HEK293 (cell line): Measurements from ENCODE around the gene TAS1R3.

Experiments used
- GLI2 ChIP-seq: fragments of 450-650 bp; formaldehyde crosslinking; IDR thresholded peaks from 2 replicates; pipeline ENCODE4; 2017; ENCODE audit warnings: missing biosample characterization, missing genetic modification characterization, low read depth, borderline replicate concordance
- GLIS1 ChIP-seq: fragments of 450-650 bp; formaldehyde crosslinking; IDR thresholded peaks from 2 replicates; pipeline ENCODE4 v1.5.1; 2016; ENCODE audit warnings: missing biosample characterization, missing genetic modification characterization
- KLF7 ChIP-seq: fragments of 450-650 bp; formaldehyde crosslinking; IDR thresholded peaks from 2 replicates; pipeline ENCODE4 v1.5.1; 2016; ENCODE audit warnings: missing biosample characterization, missing genetic modification characterization, borderline replicate concordance
- KLF9 ChIP-seq: fragments of 450-650 bp; formaldehyde crosslinking; IDR thresholded peaks from 2 replicates; pipeline ENCODE4 v1.5.1; 2016; ENCODE audit warnings: missing biosample characterization, missing genetic modification characterization, low read depth
- MYNN ChIP-seq: fragments of 450-650 bp; formaldehyde crosslinking; IDR thresholded peaks from 2 replicates; pipeline ENCODE4 v1.5.1; 2016; ENCODE audit warnings: missing biosample characterization, missing genetic modification characterization, borderline replicate concordance
- MZF1 ChIP-seq: fragments of 450-650 bp; formaldehyde crosslinking; IDR thresholded peaks from 2 replicates; pipeline ENCODE4 v1.5.1; 2017; ENCODE audit warnings: missing biosample characterization, missing genetic modification characterization, borderline replicate concordance
- PRDM1 ChIP-seq: fragments of 450-650 bp; formaldehyde crosslinking; IDR thresholded peaks from 2 replicates; pipeline ENCODE4; 2016; ENCODE audit warnings: missing biosample characterization, missing genetic modification characterization
- ZBTB21 ChIP-seq: fragments of 450-650 bp; formaldehyde crosslinking; IDR thresholded peaks from 2 replicates; pipeline ENCODE4 v1.5.1; 2017; ENCODE audit warnings: missing biosample characterization, missing genetic modification characterization
- ZFP41 ChIP-seq: fragments of 450-650 bp; formaldehyde crosslinking; IDR thresholded peaks from 2 replicates; pipeline ENCODE4 v1.5.1; 2016; ENCODE audit warnings: missing biosample characterization, missing genetic modification characterization, borderline replicate concordance
- ZFP69B ChIP-seq: fragments of 450-650 bp; formaldehyde crosslinking; IDR thresholded peaks from 2 replicates; pipeline ENCODE4 v1.5.1; 2016; ENCODE audit warnings: missing biosample characterization, missing genetic modification characterization
- ZNF10 ChIP-seq: fragments of 450-650 bp; formaldehyde crosslinking; IDR thresholded peaks from 2 replicates; pipeline ENCODE4 v1.5.1; 2017; ENCODE audit warnings: missing biosample characterization, missing genetic modification characterization
- ZNF112 ChIP-seq: fragments of 450-650 bp; formaldehyde crosslinking; IDR thresholded peaks from 2 replicates; pipeline ENCODE4 v1.5.0; 2017; ENCODE audit warnings: missing biosample characterization, missing genetic modification characterization
- ZNF146 ChIP-seq: fragments of 450-650 bp; formaldehyde crosslinking; IDR thresholded peaks from 2 replicates; pipeline ENCODE4 v1.5.1; 2016; ENCODE audit warnings: missing biosample characterization, missing genetic modification characterization
- ZNF202 ChIP-seq: fragments of 450-650 bp; formaldehyde crosslinking; IDR thresholded peaks from 2 replicates; pipeline ENCODE4 v1.5.1; 2016; ENCODE audit warnings: missing biosample characterization, missing genetic modification characterization, borderline replicate concordance
- ZNF214 ChIP-seq: fragments of 450-650 bp; formaldehyde crosslinking; IDR thresholded peaks from 2 replicates; pipeline ENCODE4 v1.5.1; 2017; ENCODE audit warnings: missing biosample characterization, mild to moderate bottlenecking, missing genetic modification characterization, borderline replicate concordance
- ZNF311 ChIP-seq: fragments of 450-650 bp; formaldehyde crosslinking; IDR thresholded peaks from 2 replicates; pipeline ENCODE4 v1.5.1; 2017; ENCODE audit warnings: missing biosample characterization, missing genetic modification characterization, borderline replicate concordance
- ZNF350 ChIP-seq: fragments of 450-650 bp; formaldehyde crosslinking; IDR thresholded peaks from 2 replicates; pipeline ENCODE4 v1.5.0; 2017; ENCODE audit warnings: missing biosample characterization, mild to moderate bottlenecking, missing genetic modification characterization
- ZNF530 ChIP-seq: fragments of 450-650 bp; formaldehyde crosslinking; IDR thresholded peaks from 2 replicates; pipeline ENCODE4 v1.5.1; 2016; ENCODE audit warnings: low read depth, missing biosample characterization, missing genetic modification characterization
- ZNF544 ChIP-seq: fragments of 450-650 bp; formaldehyde crosslinking; IDR thresholded peaks from 2 replicates; pipeline ENCODE4 v1.5.0; 2017; ENCODE audit warnings: missing biosample characterization, missing genetic modification characterization
- ZNF548 ChIP-seq: fragments of 450-650 bp; formaldehyde crosslinking; IDR thresholded peaks from 2 replicates; pipeline ENCODE4 v1.5.1; 2016; ENCODE audit warnings: missing biosample characterization, missing genetic modification characterization
- ZNF549 ChIP-seq: fragments of 450-650 bp; IDR thresholded peaks from 2 replicates; pipeline ENCODE4 v1.5.1; 2018; ENCODE audit warnings: missing biosample characterization, missing genetic modification characterization, mild to moderate bottlenecking, inconsistent platforms, moderate library complexity
- ZNF555 ChIP-seq: fragments of 450-650 bp; formaldehyde crosslinking; conservative IDR thresholded peaks from 2 replicates; pipeline ENCODE4 v1.5.1; 2017; ENCODE audit warnings: missing biosample characterization, mild to moderate bottlenecking, missing genetic modification characterization, inconsistent platforms
- ZNF571 ChIP-seq: fragments of 450-650 bp; formaldehyde crosslinking; IDR thresholded peaks from 2 replicates; pipeline ENCODE4 v1.5.0; 2017; ENCODE audit warnings: missing biosample characterization, missing genetic modification characterization
- ZNF600 ChIP-seq: fragments of 450-650 bp; formaldehyde crosslinking; IDR thresholded peaks from 2 replicates; pipeline ENCODE4 v1.5.1; 2016; ENCODE audit warnings: missing biosample characterization, missing genetic modification characterization
- ZNF701 ChIP-seq: fragments of 450-650 bp; formaldehyde crosslinking; IDR thresholded peaks from 2 replicates; pipeline ENCODE4 v1.5.1; 2016; ENCODE audit warnings: missing biosample characterization, missing genetic modification characterization
- ZNF768 ChIP-seq: fragments of 450-650 bp; formaldehyde crosslinking; IDR thresholded peaks from 2 replicates; pipeline ENCODE4 v1.5.1; 2018; ENCODE audit warnings: missing biosample characterization, mild to moderate bottlenecking, missing genetic modification characterization
- ZSCAN23 ChIP-seq: fragments of 450-650 bp; formaldehyde crosslinking; IDR thresholded peaks from 2 replicates; pipeline ENCODE4 v1.5.1; 2016; ENCODE audit warnings: missing biosample characterization, missing genetic modification characterization
- TF ChIP-seq, protein P1 (sequence below): fragments of 450-650 bp; formaldehyde crosslinking; IDR thresholded peaks from 2 replicates; pipeline ENCODE4 v1.5.1; 2016; ENCODE audit warnings: missing biosample characterization, missing genetic modification characterization
- TF ChIP-seq, protein P2 (sequence below): fragments of 450-650 bp; formaldehyde crosslinking; IDR thresholded peaks from 2 replicates; pipeline ENCODE4 v1.5.1; 2016; ENCODE audit warnings: missing biosample characterization, missing genetic modification characterization
- TF ChIP-seq, protein P3 (sequence below): fragments of 450-650 bp; IDR thresholded peaks from 2 replicates; pipeline ENCODE4 v1.5.1; 2018; ENCODE audit warnings: missing biosample characterization, mild to moderate bottlenecking, missing genetic modification characterization
- TF ChIP-seq, protein P4 (sequence below): fragments of 450-650 bp; formaldehyde crosslinking; IDR thresholded peaks from 2 replicates; pipeline ENCODE4 v1.5.1; 2016; ENCODE audit warnings: missing biosample characterization, missing genetic modification characterization
- TF ChIP-seq, protein P5 (sequence below): fragments of 450-650 bp; IDR thresholded peaks from 2 replicates; pipeline ENCODE4 v1.5.1; 2018; ENCODE audit warnings: missing biosample characterization, missing genetic modification characterization

TAS1R3 gene

DNA sequence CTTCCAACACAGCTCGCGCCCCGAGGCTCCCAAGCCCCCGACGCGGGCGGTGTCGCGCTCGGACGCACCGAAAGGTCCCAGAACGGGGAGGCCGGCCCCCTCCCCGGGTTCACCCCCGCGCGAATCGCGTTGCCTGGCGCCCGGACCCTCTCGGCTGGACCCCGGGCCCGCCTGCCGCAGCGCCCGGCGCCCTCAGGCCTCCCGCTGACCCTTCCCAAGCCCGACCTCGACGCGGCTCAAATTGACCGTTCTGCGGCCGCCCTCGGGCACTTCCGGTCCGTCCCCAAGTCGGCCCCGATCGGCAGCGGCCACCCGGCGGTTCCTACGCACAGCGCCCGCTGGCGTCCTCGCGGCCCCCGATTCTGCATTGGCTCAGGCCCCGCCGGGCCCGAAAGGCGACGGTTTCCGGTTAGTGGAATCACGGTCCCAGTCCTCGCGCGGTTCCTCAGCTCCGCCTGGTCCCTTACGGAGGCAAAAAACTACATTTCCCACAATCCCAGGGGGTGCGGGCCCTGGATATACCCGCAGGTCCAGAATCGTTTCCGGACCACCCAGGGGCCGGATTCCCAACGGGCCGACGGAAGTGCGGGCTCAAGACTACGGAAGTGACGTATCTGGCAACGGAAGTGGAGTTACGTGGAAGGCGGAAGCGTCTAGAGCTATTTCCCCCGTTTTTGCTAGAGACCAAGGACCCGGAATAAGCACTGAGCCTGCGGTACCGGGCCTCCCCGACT lies 44.0 kb downstream of the TAS1R3 start, which contains the start of gene AURKAIP1 (continued):
- TF ChIP-seq PRDM1 (tag by site-specific recombination) (no peak), ZNF571 (tag by site-specific recombination) (no peak), ZFP69B (tag by site-specific recombination) (peak; percentile 93), MYNN (tag by site-specific recombination) (peak; percentile 77), KLF7 (tag by site-specific recombination) (peak; percentile 71; the same call in 1 of the 2 replicates), ZNF214 (no peak), ZNF146 (tag by site-specific recombination) (peak; percentile 87), ZNF112 (tag by site-specific recombination) (no peak), ZNF768 (peak; percentile 74; the same call in 1 of the 2 replicates), ZFP41 (no peak), ZNF544 (tag by site-specific recombination) (no peak), ZNF311 (no peak), ZNF555 (tag by site-specific recombination) (no peak), MZF1 (tag by site-specific recombination) (peak; percentile 81), ZNF701 (tag by site-specific recombination) (no peak), ZNF530 (tag by site-specific recombination) (no peak), ZBTB21 (tag by site-specific recombination) (peak; percentile 83), ZNF548 (tag by site-specific recombination) (no peak), ZNF202 (tag by site-specific recombination) (no peak), GLI2 (tag by site-specific recombination) (no peak), ZNF350 (tag by site-specific recombination) (no peak), ZNF600 (peak; percentile 84), ZNF549 (tag by site-specific recombination) (no peak), ZNF10 (tag by site-specific recombination) (no peak; the same call in none of the 2 replicates), GLIS1 (peak; percentile 94), KLF9 (tag by site-specific recombination) (peak; percentile 56; the same call in 1 of the 2 replicates), ZSCAN23 (tag by site-specific recombination) (peak; percentile 98)
- TF ChIP-seq, protein P1, sequence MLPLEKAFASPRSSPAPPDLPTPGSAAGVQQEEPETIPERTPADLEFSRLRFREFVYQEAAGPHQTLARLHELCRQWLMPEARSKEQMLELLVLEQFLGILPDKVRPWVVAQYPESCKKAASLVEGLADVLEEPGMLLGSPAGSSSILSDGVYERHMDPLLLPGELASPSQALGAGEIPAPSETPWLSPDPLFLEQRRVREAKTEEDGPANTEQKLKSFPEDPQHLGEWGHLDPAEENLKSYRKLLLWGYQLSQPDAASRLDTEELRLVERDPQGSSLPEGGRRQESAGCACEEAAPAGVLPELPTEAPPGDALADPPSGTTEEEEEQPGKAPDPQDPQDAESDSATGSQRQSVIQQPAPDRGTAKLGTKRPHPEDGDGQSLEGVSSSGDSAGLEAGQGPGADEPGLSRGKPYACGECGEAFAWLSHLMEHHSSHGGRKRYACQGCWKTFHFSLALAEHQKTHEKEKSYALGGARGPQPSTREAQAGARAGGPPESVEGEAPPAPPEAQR (tag by site-specific recombination) = 0 out of 2 replicates have a peak, but pooled peaks have one; percentile 59
- TF ChIP-seq, protein P2, sequence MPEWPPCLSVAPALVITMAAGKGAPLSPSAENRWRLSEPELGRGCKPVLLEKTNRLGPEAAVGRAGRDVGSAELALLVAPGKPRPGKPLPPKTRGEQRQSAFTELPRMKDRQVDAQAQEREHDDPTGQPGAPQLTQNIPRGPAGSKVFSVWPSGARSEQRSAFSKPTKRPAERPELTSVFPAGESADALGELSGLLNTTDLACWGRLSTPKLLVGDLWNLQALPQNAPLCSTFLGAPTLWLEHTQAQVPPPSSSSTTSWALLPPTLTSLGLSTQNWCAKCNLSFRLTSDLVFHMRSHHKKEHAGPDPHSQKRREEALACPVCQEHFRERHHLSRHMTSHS = no peak
- TF ChIP-seq, protein P3, sequence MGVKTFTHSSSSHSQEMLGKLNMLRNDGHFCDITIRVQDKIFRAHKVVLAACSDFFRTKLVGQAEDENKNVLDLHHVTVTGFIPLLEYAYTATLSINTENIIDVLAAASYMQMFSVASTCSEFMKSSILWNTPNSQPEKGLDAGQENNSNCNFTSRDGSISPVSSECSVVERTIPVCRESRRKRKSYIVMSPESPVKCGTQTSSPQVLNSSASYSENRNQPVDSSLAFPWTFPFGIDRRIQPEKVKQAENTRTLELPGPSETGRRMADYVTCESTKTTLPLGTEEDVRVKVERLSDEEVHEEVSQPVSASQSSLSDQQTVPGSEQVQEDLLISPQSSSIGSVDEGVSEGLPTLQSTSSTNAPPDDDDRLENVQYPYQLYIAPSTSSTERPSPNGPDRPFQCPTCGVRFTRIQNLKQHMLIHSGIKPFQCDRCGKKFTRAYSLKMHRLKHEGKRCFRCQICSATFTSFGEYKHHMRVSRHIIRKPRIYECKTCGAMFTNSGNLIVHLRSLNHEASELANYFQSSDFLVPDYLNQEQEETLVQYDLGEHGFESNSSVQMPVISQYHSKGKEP (tag by site-specific recombination) = peak; percentile 88
- TF ChIP-seq, protein P4, sequence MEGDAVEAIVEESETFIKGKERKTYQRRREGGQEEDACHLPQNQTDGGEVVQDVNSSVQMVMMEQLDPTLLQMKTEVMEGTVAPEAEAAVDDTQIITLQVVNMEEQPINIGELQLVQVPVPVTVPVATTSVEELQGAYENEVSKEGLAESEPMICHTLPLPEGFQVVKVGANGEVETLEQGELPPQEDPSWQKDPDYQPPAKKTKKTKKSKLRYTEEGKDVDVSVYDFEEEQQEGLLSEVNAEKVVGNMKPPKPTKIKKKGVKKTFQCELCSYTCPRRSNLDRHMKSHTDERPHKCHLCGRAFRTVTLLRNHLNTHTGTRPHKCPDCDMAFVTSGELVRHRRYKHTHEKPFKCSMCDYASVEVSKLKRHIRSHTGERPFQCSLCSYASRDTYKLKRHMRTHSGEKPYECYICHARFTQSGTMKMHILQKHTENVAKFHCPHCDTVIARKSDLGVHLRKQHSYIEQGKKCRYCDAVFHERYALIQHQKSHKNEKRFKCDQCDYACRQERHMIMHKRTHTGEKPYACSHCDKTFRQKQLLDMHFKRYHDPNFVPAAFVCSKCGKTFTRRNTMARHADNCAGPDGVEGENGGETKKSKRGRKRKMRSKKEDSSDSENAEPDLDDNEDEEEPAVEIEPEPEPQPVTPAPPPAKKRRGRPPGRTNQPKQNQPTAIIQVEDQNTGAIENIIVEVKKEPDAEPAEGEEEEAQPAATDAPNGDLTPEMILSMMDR (tag by site-specific recombination) = peak; percentile 99
- TF ChIP-seq, protein P5, sequence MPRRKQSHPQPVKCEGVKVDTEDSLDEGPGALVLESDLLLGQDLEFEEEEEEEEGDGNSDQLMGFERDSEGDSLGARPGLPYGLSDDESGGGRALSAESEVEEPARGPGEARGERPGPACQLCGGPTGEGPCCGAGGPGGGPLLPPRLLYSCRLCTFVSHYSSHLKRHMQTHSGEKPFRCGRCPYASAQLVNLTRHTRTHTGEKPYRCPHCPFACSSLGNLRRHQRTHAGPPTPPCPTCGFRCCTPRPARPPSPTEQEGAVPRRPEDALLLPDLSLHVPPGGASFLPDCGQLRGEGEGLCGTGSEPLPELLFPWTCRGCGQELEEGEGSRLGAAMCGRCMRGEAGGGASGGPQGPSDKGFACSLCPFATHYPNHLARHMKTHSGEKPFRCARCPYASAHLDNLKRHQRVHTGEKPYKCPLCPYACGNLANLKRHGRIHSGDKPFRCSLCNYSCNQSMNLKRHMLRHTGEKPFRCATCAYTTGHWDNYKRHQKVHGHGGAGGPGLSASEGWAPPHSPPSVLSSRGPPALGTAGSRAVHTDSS (tag by site-specific recombination) = no peak; the same call in 1 of the 2 replicates
